Mesenchymal stem cell (in vitro differentiated cells and primary cell): Measurements from ENCODE around the gene MFAP1.
"Not testable (repeated sequence)": the region's sequence is repeated elsewhere in the genome, so short reads cannot be mapped to it uniquely, and the experiment has no call there.

ENCODE experiments used
- DNase-seq: peaks from one replicate; pipeline ENCODE4 v3.0.0-alpha.2; 2013
- H2AFZ ChIP-seq: one replicate; pipeline ENCODE4 v1.6.1; 2013; ENCODE audit warnings: low read depth, mild to moderate bottlenecking, control low read depth, inconsistent platforms, low read length, moderate library complexity
- H2AK5ac ChIP-seq: 2 replicates; pipeline ENCODE4 v1.6.1; 2013; ENCODE audit warnings: low read length, moderate library complexity, mild to moderate bottlenecking, inconsistent platforms; ENCODE audit not compliant: severe bottlenecking
- H2BK120ac ChIP-seq: one replicate; pipeline ENCODE4 v1.6.1; 2013; ENCODE audit warnings: low read depth, mild to moderate bottlenecking, inconsistent platforms, low read length, moderate library complexity
- H2BK12ac ChIP-seq, 2 experiments: one replicate each; pipeline ENCODE4 v1.6.1; 2013; ENCODE audit warnings: inconsistent platforms in 2 of 2, low read length in 2 of 2, mild to moderate bottlenecking in 2 of 2, moderate library complexity in 2 of 2, control low read depth in 1 of 2
- H2BK15ac ChIP-seq: one replicate; pipeline ENCODE4 v1.6.1; 2013; ENCODE audit warnings: mild to moderate bottlenecking, low read depth, inconsistent platforms; ENCODE audit not compliant: poor library complexity, severe bottlenecking
- H2BK5ac ChIP-seq: 2 replicates; pipeline ENCODE4 v1.6.1; 2013; ENCODE audit warnings: low read depth, mild to moderate bottlenecking, low read length, control low read depth, inconsistent platforms; ENCODE audit not compliant: poor library complexity, severe bottlenecking
- H3K14ac ChIP-seq, 2 experiments: one replicate each; pipeline ENCODE4 v1.6.1; 2013; ENCODE audit warnings: inconsistent platforms in 2 of 2, low read length in 2 of 2, control low read depth in 1 of 2, mild to moderate bottlenecking in 1 of 2, moderate library complexity in 1 of 2
- H3K18ac ChIP-seq, 2 experiments: one replicate each; pipeline ENCODE4 v1.6.1; 2013; ENCODE audit warnings: inconsistent platforms in 2 of 2, low read length in 2 of 2, control low read depth in 1 of 2, low read depth in 1 of 2, mild to moderate bottlenecking in 1 of 2
- H3K23ac ChIP-seq, 2 experiments: one replicate each; pipeline ENCODE4 v1.6.1; 2013; ENCODE audit warnings: inconsistent platforms in 2 of 2, low read length in 2 of 2, mild to moderate bottlenecking in 2 of 2, moderate library complexity in 2 of 2, control low read depth in 1 of 2
- H3K27ac ChIP-seq: 2 replicates; pipeline ENCODE4 v1.5.1; 2013; ENCODE audit warnings: mild to moderate bottlenecking, moderate library complexity, low read length, control low read depth, inconsistent platforms; ENCODE audit not compliant: poor library complexity, severe bottlenecking
- H3K27me3 ChIP-seq, 2 experiments: 2 replicates each; pipeline versions ENCODE4 v1.6.1 to v1.7.0; 2013; ENCODE audit warnings: low read length in 2 of 2, mild to moderate bottlenecking in 2 of 2, moderate library complexity in 2 of 2, control low read depth in 1 of 2, inconsistent platforms in 1 of 2; ENCODE audit not compliant: control insufficient read depth in 1 of 2, insufficient read depth in 1 of 2
- H3K36me3 ChIP-seq, 2 experiments: 2 replicates each; pipeline versions ENCODE4 v1.6.1 to v1.7.0; 2013; ENCODE audit warnings: low read length in 2 of 2, control low read depth in 1 of 2, inconsistent platforms in 1 of 2, low read depth in 1 of 2, mild to moderate bottlenecking in 1 of 2; ENCODE audit not compliant: insufficient read depth in 2 of 2, control insufficient read depth in 1 of 2
- H3K4ac ChIP-seq, 2 experiments: one replicate each; pipeline ENCODE4 v1.6.1; 2013; ENCODE audit warnings: inconsistent platforms in 2 of 2, low read length in 2 of 2, mild to moderate bottlenecking in 2 of 2, moderate library complexity in 2 of 2, control low read depth in 1 of 2, low read depth in 1 of 2
- H3K4me1 ChIP-seq: 2 replicates; pipeline ENCODE4 v1.6.1; 2013; ENCODE audit warnings: low read depth, low read length, control low read depth; ENCODE audit not compliant: control insufficient read depth, insufficient read depth
- H3K4me2 ChIP-seq: 2 replicates; pipeline ENCODE4 v1.6.1; 2013; ENCODE audit warnings: low read length, mild to moderate bottlenecking, inconsistent platforms; ENCODE audit not compliant: poor library complexity, severe bottlenecking
- H3K4me3 ChIP-seq, 2 experiments: 2 replicates each; pipeline versions ENCODE4 v1.5.1 to v1.7.0; 2013; ENCODE audit warnings: low read length in 2 of 2, mild to moderate bottlenecking in 2 of 2, control low read depth in 1 of 2, low read depth in 1 of 2; ENCODE audit not compliant: insufficient read depth in 1 of 2
- H3K79me1 ChIP-seq: replicated peaks from 2 replicates; pipeline ENCODE4 v1.6.1; 2013; ENCODE audit warnings: mild to moderate bottlenecking, control low read depth, low read length, inconsistent platforms; ENCODE audit not compliant: poor library complexity, severe bottlenecking
- H3K9ac ChIP-seq: 2 replicates; pipeline ENCODE4 v1.7.0; 2013; ENCODE audit warnings: mild to moderate bottlenecking, low read length, moderate library complexity
- H3K9me3 ChIP-seq: 2 replicates; pipeline ENCODE4 v1.7.0; 2013; ENCODE audit warnings: mild to moderate bottlenecking, low read length; ENCODE audit not compliant: control insufficient read depth
- H4K8ac ChIP-seq: one replicate; pipeline ENCODE4 v1.6.1; 2013; ENCODE audit warnings: inconsistent platforms, mild to moderate bottlenecking, low read length, moderate library complexity
- H4K91ac ChIP-seq: one replicate; pipeline ENCODE4 v1.6.1; 2013; ENCODE audit warnings: mild to moderate bottlenecking, low read length, inconsistent platforms
- WGBS: methylation state at CpG from one replicate; pipeline ENCODE4 v1.1.7; 2013; ENCODE audit warnings: mixed read lengths; 5-methylcytosine and 5-hydroxymethylcytosine counted together

The MFAP1 gene

DNA sequence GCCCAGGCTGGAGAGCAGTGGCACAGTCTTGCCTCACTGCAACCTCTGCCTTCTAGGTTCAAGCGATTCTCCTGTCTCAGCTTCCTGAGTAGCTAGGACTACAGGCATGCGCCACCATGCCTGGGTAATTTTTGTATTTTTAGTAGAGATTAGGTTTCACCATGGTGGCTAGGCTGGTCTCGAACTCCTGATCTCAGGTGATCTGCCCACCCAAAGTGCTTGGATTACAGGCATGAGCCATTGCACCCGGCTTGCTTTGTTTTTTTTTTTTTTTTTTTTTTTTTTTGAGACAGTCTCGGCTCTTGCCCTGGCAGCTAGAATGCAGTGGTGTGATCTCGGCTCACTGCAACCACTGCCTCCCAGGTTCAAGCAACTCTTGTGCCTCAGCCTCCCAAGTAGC lies 8.0 kb upstream of the MFAP1 start:
- H4K91ac ChIP-seq, H2AFZ ChIP-seq, H2BK15ac ChIP-seq, H3K27ac ChIP-seq, H3K4ac ChIP-seq, H3K4me3 ChIP-seq, H3K23ac ChIP-seq, H3K18ac ChIP-seq, H3K9ac ChIP-seq, DNase-seq, H4K8ac ChIP-seq, H3K4me1 ChIP-seq, H2BK12ac ChIP-seq, H3K4me2 ChIP-seq, H2AK5ac ChIP-seq, H3K27me3 ChIP-seq, H2BK5ac ChIP-seq, H3K9me3 ChIP-seq, H3K36me3 ChIP-seq, H3K14ac ChIP-seq, H2BK120ac ChIP-seq: not testable (repeated sequence)
- 100% methylated on average over 4 of the region's 6 CpGs for WGBS
- peaks cover 11% of the 10 kb centered on the region for H3K79me1 ChIP-seq

DNA sequence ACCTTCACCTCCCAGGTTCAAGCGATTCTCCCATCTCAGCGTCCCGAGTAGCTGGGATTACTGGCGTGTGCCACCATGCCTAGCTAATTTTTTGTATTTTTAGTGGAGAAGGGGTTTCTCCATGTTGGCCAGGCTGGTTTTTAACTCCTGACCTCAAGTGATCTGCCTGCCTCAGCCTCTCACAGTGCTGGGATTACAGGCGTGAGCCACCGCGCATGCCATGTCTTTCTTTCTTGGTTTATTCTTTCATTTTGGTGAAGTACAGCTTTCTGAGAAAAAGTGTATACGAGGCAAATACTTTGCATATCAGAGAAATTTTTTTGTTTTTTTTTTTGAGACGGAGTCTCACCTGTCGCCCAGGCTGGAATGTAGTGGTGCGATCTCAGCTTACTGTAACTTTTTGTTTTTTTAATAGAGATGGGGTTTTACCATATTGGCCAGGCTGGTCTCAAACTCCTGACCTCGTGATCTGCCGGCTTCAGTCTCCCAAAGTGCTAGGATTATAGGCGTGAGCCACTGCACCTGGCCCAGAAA lies 7.1 kb upstream of the MFAP1 start:
- H2BK12ac ChIP-seq, H4K8ac ChIP-seq, H2AFZ ChIP-seq, H3K14ac ChIP-seq, H3K79me1 ChIP-seq, H2BK5ac ChIP-seq, DNase-seq, H3K4ac ChIP-seq, H2BK120ac ChIP-seq, H3K27ac ChIP-seq, H3K9ac ChIP-seq, H3K4me1 ChIP-seq, H3K4me2 ChIP-seq, H3K27me3 ChIP-seq, H2AK5ac ChIP-seq, H3K9me3 ChIP-seq, H3K23ac ChIP-seq, H4K91ac ChIP-seq, H3K36me3 ChIP-seq, H2BK15ac ChIP-seq, H3K18ac ChIP-seq, H3K4me3 ChIP-seq: not testable (repeated sequence)
- 98% methylated on average over 14 of the region's 14 CpGs for WGBS

DNA sequence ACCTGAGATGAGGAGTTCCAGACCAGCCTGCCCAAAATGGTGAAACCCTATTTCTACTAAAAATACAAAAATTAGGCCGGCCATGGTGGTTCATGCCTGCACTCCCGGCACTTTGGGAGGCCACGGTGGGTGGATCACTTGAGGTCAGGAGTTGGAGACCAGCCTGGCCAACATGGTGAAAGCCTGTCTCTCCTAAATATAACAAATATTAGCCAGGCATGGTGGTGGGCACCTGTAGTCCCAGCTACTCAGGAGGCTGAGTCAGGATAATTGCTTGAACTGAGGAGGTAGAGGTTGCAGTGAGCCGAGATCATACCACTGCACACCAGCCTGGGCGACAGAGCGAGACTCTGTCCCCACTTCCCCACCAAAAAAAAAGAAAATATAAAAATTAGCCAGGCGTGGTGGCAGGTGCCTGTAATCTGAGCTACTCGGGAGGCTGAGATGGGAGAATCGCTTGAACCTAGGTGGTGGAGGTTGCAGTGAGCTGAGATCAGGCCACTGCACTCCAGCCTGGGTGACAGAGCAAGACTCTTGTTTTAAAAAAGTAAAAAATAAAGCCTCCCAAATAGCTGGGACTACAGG lies 6.3 kb upstream of the MFAP1 start:
- not testable (repeated sequence) for DNase-seq, H4K8ac ChIP-seq, H4K91ac ChIP-seq, H3K4me2 ChIP-seq, H2BK5ac ChIP-seq, H2AFZ ChIP-seq, H3K9me3 ChIP-seq, H3K4me3 ChIP-seq, H2BK12ac ChIP-seq, H3K18ac ChIP-seq, H3K23ac ChIP-seq, H3K36me3 ChIP-seq, H3K4me1 ChIP-seq, H3K27me3 ChIP-seq, H3K14ac ChIP-seq, H2AK5ac ChIP-seq, H3K79me1 ChIP-seq, H3K9ac ChIP-seq, H3K27ac ChIP-seq, H2BK120ac ChIP-seq, H2BK15ac ChIP-seq, H3K4ac ChIP-seq
- 98% methylated on average over 6 of the region's 9 CpGs for WGBS

DNA sequence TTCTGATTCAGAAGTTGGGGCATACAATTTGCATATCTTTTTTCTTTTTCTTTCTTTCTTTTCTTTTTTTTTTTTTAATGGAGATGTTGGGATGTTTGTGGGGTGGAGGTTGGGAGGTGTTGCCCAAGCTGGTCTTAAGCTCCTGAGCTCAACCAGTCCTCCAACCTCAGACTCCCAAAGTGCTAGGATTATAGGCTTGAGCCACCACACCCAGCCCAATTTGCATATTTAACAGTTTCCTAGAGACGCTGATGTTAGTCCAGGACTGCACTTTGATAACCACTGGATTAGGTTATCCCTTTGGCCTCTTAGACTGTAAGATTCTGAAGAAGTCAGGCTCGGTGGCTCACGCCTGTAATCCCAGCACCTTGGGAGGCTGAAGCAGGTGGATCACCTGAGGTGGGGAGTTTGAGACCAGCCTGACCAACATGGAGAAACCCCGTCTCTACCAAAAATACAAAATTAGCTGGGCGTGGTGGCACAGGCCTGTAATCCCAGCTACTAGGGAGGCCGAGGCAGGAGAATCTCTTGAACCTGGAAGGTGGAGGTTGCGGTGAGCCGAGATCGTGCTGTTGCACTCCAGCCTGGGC lies 5.6 kb upstream of the MFAP1 start:
- H3K14ac ChIP-seq, H3K36me3 ChIP-seq, H2AFZ ChIP-seq, H3K9ac ChIP-seq, H3K27ac ChIP-seq, DNase-seq, H3K79me1 ChIP-seq, H2BK120ac ChIP-seq, H2BK12ac ChIP-seq, H3K4me1 ChIP-seq, H3K4ac ChIP-seq, H3K4me3 ChIP-seq, H3K18ac ChIP-seq, H3K9me3 ChIP-seq, H2BK5ac ChIP-seq, H4K8ac ChIP-seq, H2BK15ac ChIP-seq, H3K27me3 ChIP-seq, H3K4me2 ChIP-seq, H2AK5ac ChIP-seq, H4K91ac ChIP-seq, H3K23ac ChIP-seq: not testable (repeated sequence)
- 96% methylated on average over 9 of the region's 9 CpGs for WGBS
